ENCODE measurements around the gene KREMEN2.
A peak's percentile ranks its signal among the peaks of the same experiment; 100 is the strongest.

The KREMEN2 gene

DNA sequence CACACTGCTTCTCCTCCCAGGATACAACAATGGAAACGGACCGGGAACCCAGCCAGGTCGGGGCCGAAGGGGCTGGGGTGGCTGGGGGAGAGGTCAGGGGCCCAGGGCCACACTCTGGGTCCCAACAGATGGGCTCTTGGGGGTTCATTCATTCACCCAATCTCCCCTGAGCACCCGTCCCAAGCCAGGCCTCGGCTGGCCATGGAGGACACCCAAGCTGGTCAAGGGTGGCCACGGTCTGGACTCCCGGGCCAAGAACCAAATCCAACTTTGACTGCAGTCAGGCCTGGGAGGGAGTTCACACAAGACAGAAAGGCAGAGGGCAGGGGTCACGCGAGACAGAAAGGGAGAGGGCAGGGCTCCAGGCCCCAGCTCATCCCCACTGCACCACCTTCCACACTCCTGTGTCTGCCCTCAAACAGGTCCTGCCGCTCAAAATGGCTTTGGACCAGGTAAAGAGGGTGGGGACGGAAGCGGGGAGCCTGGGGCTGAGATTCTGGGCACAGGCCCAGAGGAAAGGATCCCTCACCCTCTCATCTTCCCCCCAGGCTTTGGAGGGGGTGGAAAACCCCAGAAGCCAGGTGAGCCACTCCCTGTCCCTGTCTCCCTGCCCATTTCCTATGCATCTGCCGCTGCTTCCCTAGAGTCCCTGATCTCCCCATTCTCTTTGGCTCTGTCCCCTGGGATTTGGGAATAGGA is 28.5 kb downstream of the KREMEN2 start:
- Histone ChIP-seq H3K4me1 (ENCODE audit: control insufficient read depth, insufficient read depth, low read depth, low read length) (peaks cover 5% of the 10 kb centered on the region), H2AK5ac (ENCODE audit: low read length, severe bottlenecking) (no peak overlapping the region), H4K8ac (ENCODE audit: low read length) (no peak overlapping the region), H3K9ac (ENCODE audit: low read length) (no peak overlapping the region), H2AFZ (ENCODE audit: low read depth, low read length) (no peak overlapping the region), H2BK5ac (ENCODE audit: low read depth, low read length, poor library complexity, severe bottlenecking) (no peak overlapping the region), H3K14ac (ENCODE audit: low read length in 2 of 2) (no peak overlapping the region), H3K18ac (ENCODE audit: low read depth in 1 of 2, low read length in 2 of 2) (no peak overlapping the region), H3K36me3 (ENCODE audit: control insufficient read depth in 1 of 2, insufficient read depth in 2 of 2, low read depth in 1 of 2, low read length in 2 of 2) (no peaks in the 10 kb centered on the region), H3K23ac (ENCODE audit: low read length in 2 of 2) (no peak overlapping the region), H4K91ac (ENCODE audit: low read length) (no peak overlapping the region), H3K27ac (ENCODE audit: low read length, poor library complexity, severe bottlenecking) (no peak overlapping the region), H3K79me1 (replicated peaks; ENCODE audit: low read length, poor library complexity, severe bottlenecking) (no peaks in the 10 kb centered on the region), H3K27me3 (ENCODE audit: control insufficient read depth in 1 of 2, insufficient read depth in 1 of 2, low read length in 2 of 2) (peaks cover 45 to 71% of the 10 kb centered on the region in 2 experiments), H3K9me3 (ENCODE audit: control insufficient read depth, low read length) (no peaks in the 10 kb centered on the region), H2BK12ac (ENCODE audit: low read length in 2 of 2) (no peak overlapping the region), H3K4me2 (ENCODE audit: low read length, poor library complexity, severe bottlenecking) (no peak overlapping the region), H2BK15ac (ENCODE audit: low read depth, poor library complexity, severe bottlenecking) (no peak overlapping the region), H2BK120ac (ENCODE audit: low read depth, low read length) (no peak overlapping the region), H3K4ac (ENCODE audit: low read depth in 1 of 2, low read length in 2 of 2) (no peak overlapping the region), H3K4me3 (ENCODE audit: insufficient read depth in 1 of 2, low read depth in 1 of 2, low read length in 2 of 2) (no peak overlapping the region)
- 91% methylated on average over 14 of the region's 14 CpGs for WGBS
- no peak for DNase-seq

DNA sequence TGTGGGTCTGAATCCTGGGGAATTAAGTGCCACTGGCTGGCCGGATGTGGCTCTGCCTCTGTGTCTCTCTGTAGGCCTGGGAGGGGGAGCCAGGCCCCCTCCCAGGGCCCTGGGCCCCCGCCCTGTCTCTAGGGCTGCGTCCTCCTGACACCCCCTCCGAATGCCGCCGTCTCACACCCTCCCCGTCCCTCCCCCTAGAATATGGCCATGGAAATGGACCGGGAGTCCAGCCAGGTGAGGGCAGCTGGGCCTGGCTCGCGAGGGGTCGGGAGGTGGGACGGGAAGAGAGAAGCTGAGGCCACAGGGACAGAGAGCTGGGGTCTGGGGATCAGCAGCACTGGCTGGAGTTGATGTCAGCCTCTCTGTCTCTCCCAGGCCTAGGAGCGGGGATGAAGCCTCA is 32.2 kb downstream of the KREMEN2 start:
- Histone ChIP-seq H3K4me2 (ENCODE audit: low read length, poor library complexity, severe bottlenecking) (no peak overlapping the region), H2BK120ac (ENCODE audit: low read depth, low read length) (no peak overlapping the region)
- WGBS: 78% methylated on average over 8 of the region's 13 CpGs

DNA sequence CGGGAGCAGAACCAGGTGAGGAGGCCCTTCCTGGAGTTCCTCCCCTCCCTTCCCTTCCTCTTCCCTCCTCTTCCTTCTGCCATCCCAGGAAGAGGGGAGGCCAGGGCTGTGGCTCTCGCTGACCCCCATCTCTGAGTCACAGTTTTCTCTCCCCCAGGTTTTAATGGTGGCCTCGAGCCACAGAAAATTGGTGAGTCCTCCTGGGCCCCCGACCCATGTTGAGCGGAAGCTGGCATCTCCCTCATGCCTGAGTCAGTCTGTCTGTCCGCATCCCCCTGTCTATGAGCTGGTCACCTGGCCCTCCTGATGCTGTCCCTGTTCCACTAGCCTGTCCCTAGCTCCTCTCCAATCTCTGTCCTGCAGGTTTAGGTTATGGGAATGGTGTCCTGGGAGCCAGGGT is 35.9 kb downstream of the KREMEN2 start:
- H3K14ac ChIP-seq (ENCODE audit: low read length in 2 of 2): no peak overlapping the region
- H3K4ac ChIP-seq (ENCODE audit: low read depth in 1 of 2, low read length in 2 of 2): no peak overlapping the region
- no peaks in the 10 kb centered on the region for H3K9me3 ChIP-seq (ENCODE audit: control insufficient read depth, low read length)
- peaks cover 48 to 62% of the 10 kb centered on the region in 2 experiments for H3K27me3 ChIP-seq (ENCODE audit: control insufficient read depth in 1 of 2, insufficient read depth in 1 of 2, low read length in 2 of 2)
- H2BK15ac ChIP-seq (ENCODE audit: low read depth, poor library complexity, severe bottlenecking): no peak overlapping the region
- H2BK12ac ChIP-seq (ENCODE audit: low read length in 2 of 2): no peak overlapping the region
- WGBS: 80% methylated on average over 5 of the region's 6 CpGs
- no peak overlapping the region for H3K27ac ChIP-seq (ENCODE audit: low read length, poor library complexity, severe bottlenecking)
- H3K9ac ChIP-seq (ENCODE audit: low read length): no peak overlapping the region
- no peak overlapping the region for H3K4me2 ChIP-seq (ENCODE audit: low read length, poor library complexity, severe bottlenecking)
- no peaks in the 10 kb centered on the region for H3K79me1 ChIP-seq (replicated peaks; ENCODE audit: low read length, poor library complexity, severe bottlenecking)
- no peak overlapping the region for H2BK5ac ChIP-seq (ENCODE audit: low read depth, low read length, poor library complexity, severe bottlenecking)
- H2BK120ac ChIP-seq (ENCODE audit: low read depth, low read length): no peak overlapping the region
- no peak overlapping the region for H4K91ac ChIP-seq (ENCODE audit: low read length)
- no peak overlapping the region for H3K4me3 ChIP-seq (ENCODE audit: insufficient read depth in 1 of 2, low read depth in 1 of 2, low read length in 2 of 2)
- no peak overlapping the region for H3K23ac ChIP-seq (ENCODE audit: low read length in 2 of 2)
- no peak overlapping the region for H4K8ac ChIP-seq (ENCODE audit: low read length)
- no peak overlapping the region for H3K18ac ChIP-seq (ENCODE audit: low read depth in 1 of 2, low read length in 2 of 2)
- no peaks in the 10 kb centered on the region for H3K36me3 ChIP-seq (ENCODE audit: control insufficient read depth in 1 of 2, insufficient read depth in 2 of 2, low read depth in 1 of 2, low read length in 2 of 2)
- H2AFZ ChIP-seq (ENCODE audit: low read depth, low read length): no peak overlapping the region
- peaks cover 8% of the 10 kb centered on the region for H3K4me1 ChIP-seq (ENCODE audit: control insufficient read depth, insufficient read depth, low read depth, low read length)
- no peak overlapping the region for H2AK5ac ChIP-seq (ENCODE audit: low read length, severe bottlenecking)
- no peak for DNase-seq

More for the DNA sequence above, 32.2 kb downstream of the KREMEN2 start:
- no peak overlapping the region for H2BK15ac ChIP-seq (ENCODE audit: low read depth, poor library complexity, severe bottlenecking)
- DNase-seq: no peak
- no peak overlapping the region for H2AFZ ChIP-seq (ENCODE audit: low read depth, low read length)
- peak overlapping the region in 1 of 2 experiments; percentile 44 for H3K23ac ChIP-seq (ENCODE audit: low read length in 2 of 2)
- no peak overlapping the region for H4K8ac ChIP-seq (ENCODE audit: low read length)
- peak overlapping the region in 1 of 2 experiments; percentile 27 for H3K4me3 ChIP-seq (ENCODE audit: insufficient read depth in 1 of 2, low read depth in 1 of 2, low read length in 2 of 2)
- no peak overlapping the region for H2BK12ac ChIP-seq (ENCODE audit: low read length in 2 of 2)
- no peaks in the 10 kb centered on the region for H3K79me1 ChIP-seq (replicated peaks; ENCODE audit: low read length, poor library complexity, severe bottlenecking)
- no peaks in the 10 kb centered on the region for H3K4me1 ChIP-seq (ENCODE audit: control insufficient read depth, insufficient read depth, low read depth, low read length)
- no peak overlapping the region for H3K4ac ChIP-seq (ENCODE audit: low read depth in 1 of 2, low read length in 2 of 2)
- no peaks in the 10 kb centered on the region for H3K9me3 ChIP-seq (ENCODE audit: control insufficient read depth, low read length)
- no peak overlapping the region for H3K14ac ChIP-seq (ENCODE audit: low read length in 2 of 2)
- H3K9ac ChIP-seq (ENCODE audit: low read length): no peak overlapping the region
- no peak overlapping the region for H2AK5ac ChIP-seq (ENCODE audit: low read length, severe bottlenecking)
- no peaks in the 10 kb centered on the region for H3K36me3 ChIP-seq (ENCODE audit: control insufficient read depth in 1 of 2, insufficient read depth in 2 of 2, low read depth in 1 of 2, low read length in 2 of 2)
- peaks cover 45 to 71% of the 10 kb centered on the region in 2 experiments for H3K27me3 ChIP-seq (ENCODE audit: control insufficient read depth in 1 of 2, insufficient read depth in 1 of 2, low read length in 2 of 2)
- H2BK5ac ChIP-seq (ENCODE audit: low read depth, low read length, poor library complexity, severe bottlenecking): no peak overlapping the region
- H3K18ac ChIP-seq (ENCODE audit: low read depth in 1 of 2, low read length in 2 of 2): no peak overlapping the region
- H3K27ac ChIP-seq (ENCODE audit: low read length, poor library complexity, severe bottlenecking): no peak overlapping the region
- H4K91ac ChIP-seq (ENCODE audit: low read length): no peak overlapping the region

DNA sequence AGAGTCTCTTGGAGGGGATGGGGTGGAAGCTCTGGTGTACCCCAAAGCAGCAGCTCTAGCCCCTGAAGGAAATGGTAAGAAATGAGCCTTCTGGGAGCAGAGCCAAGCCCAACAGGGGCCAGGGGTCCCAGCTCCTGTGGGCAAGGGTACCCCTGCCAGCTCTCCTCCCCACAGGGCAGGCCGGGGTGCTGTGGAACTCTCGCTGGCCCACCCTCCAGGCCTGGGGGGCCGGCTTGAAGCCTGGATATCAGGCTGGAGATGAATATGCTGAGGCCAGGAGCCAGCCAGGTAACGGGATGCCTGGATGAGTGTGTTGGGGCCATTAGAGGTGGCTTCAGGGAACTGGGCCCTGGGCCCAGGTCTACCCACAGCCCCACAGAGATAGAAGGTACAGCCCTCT is 36.5 kb downstream of the KREMEN2 start:
- WGBS: 73% methylated on average over 4 of the region's 4 CpGs
- Histone ChIP-seq H2BK12ac (ENCODE audit: low read length in 2 of 2) (no peak overlapping the region), H3K9me3 (ENCODE audit: control insufficient read depth, low read length) (no peaks in the 10 kb centered on the region), H3K4me3 (ENCODE audit: insufficient read depth in 1 of 2, low read depth in 1 of 2, low read length in 2 of 2) (no peak overlapping the region), H3K23ac (ENCODE audit: low read length in 2 of 2) (no peak overlapping the region), H3K14ac (ENCODE audit: low read length in 2 of 2) (no peak overlapping the region), H4K8ac (ENCODE audit: low read length) (no peak overlapping the region), H2BK120ac (ENCODE audit: low read depth, low read length) (no peak overlapping the region), H3K4me2 (ENCODE audit: low read length, poor library complexity, severe bottlenecking) (no peak overlapping the region), H3K9ac (ENCODE audit: low read length) (no peak overlapping the region), H3K36me3 (ENCODE audit: control insufficient read depth in 1 of 2, insufficient read depth in 2 of 2, low read depth in 1 of 2, low read length in 2 of 2) (no peaks in the 10 kb centered on the region), H3K18ac (ENCODE audit: low read depth in 1 of 2, low read length in 2 of 2) (no peak overlapping the region), H2AFZ (ENCODE audit: low read depth, low read length) (no peak overlapping the region), H3K27ac (ENCODE audit: low read length, poor library complexity, severe bottlenecking) (no peak overlapping the region), H3K4me1 (ENCODE audit: control insufficient read depth, insufficient read depth, low read depth, low read length) (peaks cover 8% of the 10 kb centered on the region), H4K91ac (ENCODE audit: low read length) (no peak overlapping the region), H2AK5ac (ENCODE audit: low read length, severe bottlenecking) (no peak overlapping the region), H3K4ac (ENCODE audit: low read depth in 1 of 2, low read length in 2 of 2) (no peak overlapping the region), H3K27me3 (ENCODE audit: control insufficient read depth in 1 of 2, insufficient read depth in 1 of 2, low read length in 2 of 2) (peaks cover 52 to 64% of the 10 kb centered on the region in 2 experiments), H3K79me1 (replicated peaks; ENCODE audit: low read length, poor library complexity, severe bottlenecking) (no peaks in the 10 kb centered on the region), H2BK15ac (ENCODE audit: low read depth, poor library complexity, severe bottlenecking) (no peak overlapping the region), H2BK5ac (ENCODE audit: low read depth, low read length, poor library complexity, severe bottlenecking) (no peak overlapping the region)
- no peak for DNase-seq

Data from mesenchymal stem cell (in vitro differentiated cells and primary cell).